GM19025 (cell line): ENCODE measurements around the gene PRR5L.

Experiments
- ATAC-seq: cut with Tn5 transposase; IDR thresholded peaks from one replicate; pipeline ENCODE4 v1.9.1; 2021; ENCODE audit warnings: mild to moderate bottlenecking, low read depth, moderate library complexity; ENCODE audit not compliant: unreplicated experiment

The PRR5L gene

GRCh38 chr11:36295926-36296325, at the start of gene PRR5L:
Gene PRR5L (plus strand): TSS chr11:36296288. CDS start chr11:36401122, 104,834 bp downstream.
- no peak for ATAC-seq

GRCh38 chr11:36247493-36247892, 48.6 kb upstream of the PRR5L start:
- ATAC-seq = no peak

GRCh38 chr11:36248436-36248835, 47.7 kb upstream of the PRR5L start:
- ATAC-seq = no peak

- ATAC-seq = no peak
Observed at GRCh38 chr11:36249246-36249645, 46.8 kb upstream of the PRR5L start.

- ATAC-seq = no peak
Observed at GRCh38 chr11:36251823-36252222, 44.3 kb upstream of the PRR5L start.

GRCh38 chr11:36253238-36253637, 42.9 kb upstream of the PRR5L start:
- ATAC-seq = no peak

GRCh38 chr11:36254713-36255112, 41.4 kb upstream of the PRR5L start:
- ATAC-seq = no peak

GRCh38 chr11:36257351-36257750, 38.7 kb upstream of the PRR5L start:
- ATAC-seq = no peak

- no peak for ATAC-seq
Observed at GRCh38 chr11:36258730-36259360, 37.2 kb upstream of the PRR5L start.

- no peak for ATAC-seq
Observed at GRCh38 chr11:36261094-36261493, 35.0 kb upstream of the PRR5L start.

GRCh38 chr11:36264011-36264972, 31.8 kb upstream of the PRR5L start:
- ATAC-seq = no peak

GRCh38 chr11:36264973-36265344, 31.1 kb upstream of the PRR5L start:
- ATAC-seq = no peak

GRCh38 chr11:36265793-36266628, 30.1 kb upstream of the PRR5L start:
- ATAC-seq = peak; percentile 60

GRCh38 chr11:36266767-36267166, 29.3 kb upstream of the PRR5L start:
- no peak for ATAC-seq

GRCh38 chr11:36268337-36268985, 27.6 kb upstream of the PRR5L start:
- ATAC-seq = no peak

- ATAC-seq = no peak
Observed at GRCh38 chr11:36270701-36271100, 25.4 kb upstream of the PRR5L start.

GRCh38 chr11:36271794-36272407, 24.2 kb upstream of the PRR5L start:
- no peak for ATAC-seq

- no peak for ATAC-seq
Observed at GRCh38 chr11:36273110-36273509, 23.0 kb upstream of the PRR5L start.

GRCh38 chr11:36274414-36274813, 21.7 kb upstream of the PRR5L start:
- no peak for ATAC-seq
